Right lobe of liver (tissue), 4 donors: ENCODE measurements around the gene ARHGEF37.

Source experiments
- POLR2A ChIP-seq: fragments of 450-650 bp; IDR thresholded peaks from one replicate; pipeline ENCODE4 v1.6.1; 2017; ENCODE audit warnings: antibody characterized with exemption, mild to moderate bottlenecking
- TF ChIP-seq, protein P1 (sequence below), 4 donors: fragments of 200-600 bp in 3 of 4; fragments of 450-650 bp in 1 of 4; IDR thresholded peaks; one replicate each; pipeline versions ENCODE4 v1.5.1 to v1.8.0; 2016 to 2022; ENCODE audit warnings: antibody characterized with exemption in 4 of 4, mild to moderate bottlenecking in 2 of 4
- donor health status: DM: no; HTN: no; CAD: no.
- donor health status: DM: no; HTN: no; CAD: no.
- donor health status: DM: no; HTN: yes; CAD: no.

DNA sequence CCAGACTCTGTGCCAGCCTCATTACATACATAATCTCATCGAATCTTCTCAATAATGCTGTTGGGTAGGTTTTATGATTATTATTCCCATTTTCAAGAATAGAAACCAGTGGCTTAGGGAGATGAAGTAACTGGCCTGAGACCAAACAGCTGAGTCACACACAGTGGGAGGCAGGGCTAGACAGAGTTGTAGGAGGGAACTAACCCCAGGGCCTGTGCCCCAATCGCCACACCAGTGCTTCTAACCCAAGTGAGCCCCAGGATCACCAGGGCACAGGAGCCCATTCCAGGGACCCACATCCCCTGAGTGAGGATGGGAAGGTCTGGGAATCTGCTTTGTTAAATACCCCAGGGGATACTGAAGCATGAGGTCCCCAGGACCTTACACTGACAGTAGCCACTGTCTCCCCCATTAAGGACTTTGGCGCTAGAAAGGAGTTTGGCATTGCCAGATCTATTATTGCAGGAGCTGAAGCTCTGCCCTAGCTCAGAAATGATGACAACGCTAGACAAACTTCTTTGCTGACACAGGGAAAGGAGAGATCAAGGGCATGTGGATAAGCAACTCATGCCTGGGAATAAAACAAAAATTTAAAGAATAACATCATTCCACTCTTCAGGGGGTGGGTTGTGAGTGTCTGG, 85.0 kb downstream of the ARHGEF37 start:
- TF ChIP-seq, protein P1, sequence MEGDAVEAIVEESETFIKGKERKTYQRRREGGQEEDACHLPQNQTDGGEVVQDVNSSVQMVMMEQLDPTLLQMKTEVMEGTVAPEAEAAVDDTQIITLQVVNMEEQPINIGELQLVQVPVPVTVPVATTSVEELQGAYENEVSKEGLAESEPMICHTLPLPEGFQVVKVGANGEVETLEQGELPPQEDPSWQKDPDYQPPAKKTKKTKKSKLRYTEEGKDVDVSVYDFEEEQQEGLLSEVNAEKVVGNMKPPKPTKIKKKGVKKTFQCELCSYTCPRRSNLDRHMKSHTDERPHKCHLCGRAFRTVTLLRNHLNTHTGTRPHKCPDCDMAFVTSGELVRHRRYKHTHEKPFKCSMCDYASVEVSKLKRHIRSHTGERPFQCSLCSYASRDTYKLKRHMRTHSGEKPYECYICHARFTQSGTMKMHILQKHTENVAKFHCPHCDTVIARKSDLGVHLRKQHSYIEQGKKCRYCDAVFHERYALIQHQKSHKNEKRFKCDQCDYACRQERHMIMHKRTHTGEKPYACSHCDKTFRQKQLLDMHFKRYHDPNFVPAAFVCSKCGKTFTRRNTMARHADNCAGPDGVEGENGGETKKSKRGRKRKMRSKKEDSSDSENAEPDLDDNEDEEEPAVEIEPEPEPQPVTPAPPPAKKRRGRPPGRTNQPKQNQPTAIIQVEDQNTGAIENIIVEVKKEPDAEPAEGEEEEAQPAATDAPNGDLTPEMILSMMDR (IDR thresholded peaks at IDR 0.05): no peak
- no peak for TF ChIP-seq POLR2A
